Measurements from ENCODE around the gene SPACA7.

SPACA7 gene

GRCh38 chr13:112376050-112376681, at the start of gene SPACA7:
TSS of gene SPACA7 (plus strand) at chr13:112376355. CDS start at chr13:112376386, 31 bp downstream.
- in situ Hi-C loops (cut with MboI; ENCODE audit: low sequenced_read_pairs): no loop called here

- in situ Hi-C loops (cut with MboI; ENCODE audit: low sequenced_read_pairs): no loop called here
These were observed 49.3 kb upstream of the SPACA7 start for GRCh38 chr13:112326821-112327370.

GRCh38 chr13:112328936-112329335, 47.2 kb upstream of the SPACA7 start:
- in situ Hi-C loops (cut with MboI; ENCODE audit: low sequenced_read_pairs): no loop called here

- in situ Hi-C loops (cut with MboI; ENCODE audit: low sequenced_read_pairs): no loop called here
These were observed 46.8 kb upstream of the SPACA7 start for GRCh38 chr13:112329376-112329775.

GRCh38 chr13:112330066-112330465, 46.1 kb upstream of the SPACA7 start:
- in situ Hi-C loops (cut with MboI; ENCODE audit: low sequenced_read_pairs): no loop called here

GRCh38 chr13:112330479-112331381, 45.4 kb upstream of the SPACA7 start:
- in situ Hi-C loops (cut with MboI; ENCODE audit: low sequenced_read_pairs): no loop called here

GRCh38 chr13:112331675-112332074, 44.5 kb upstream of the SPACA7 start:
- in situ Hi-C loops (cut with MboI; ENCODE audit: low sequenced_read_pairs): no loop called here

GRCh38 chr13:112332727-112333126, 43.4 kb upstream of the SPACA7 start:
- in situ Hi-C loops (cut with MboI; ENCODE audit: low sequenced_read_pairs): no loop called here

GRCh38 chr13:112333756-112334543, 42.2 kb upstream of the SPACA7 start:
- in situ Hi-C loops (cut with MboI; ENCODE audit: low sequenced_read_pairs): no loop called here

- in situ Hi-C loops (cut with MboI; ENCODE audit: low sequenced_read_pairs): no loop called here
These were observed 41.0 kb upstream of the SPACA7 start for GRCh38 chr13:112335135-112335534.

GRCh38 chr13:112341446-112341845, 34.7 kb upstream of the SPACA7 start:
- in situ Hi-C loops (cut with MboI; ENCODE audit: low sequenced_read_pairs): no loop called here

GRCh38 chr13:112341976-112342735, 34.0 kb upstream of the SPACA7 start:
- in situ Hi-C loops (cut with MboI; ENCODE audit: low sequenced_read_pairs): no loop called here

- in situ Hi-C loops (cut with MboI; ENCODE audit: low sequenced_read_pairs): no loop called here
These were observed 33.3 kb upstream of the SPACA7 start for GRCh38 chr13:112342841-112343361.

- in situ Hi-C loops (cut with MboI; ENCODE audit: low sequenced_read_pairs): no loop called here
These were observed 32.6 kb upstream of the SPACA7 start for GRCh38 chr13:112343591-112343990.

- in situ Hi-C loops (cut with MboI; ENCODE audit: low sequenced_read_pairs): no loop called here
These were observed 30.4 kb upstream of the SPACA7 start for GRCh38 chr13:112345826-112346172.

GRCh38 chr13:112346173-112346898, 29.8 kb upstream of the SPACA7 start:
- in situ Hi-C loops (cut with MboI; ENCODE audit: low sequenced_read_pairs): no loop called here

- in situ Hi-C loops (cut with MboI; ENCODE audit: low sequenced_read_pairs): no loop called here
These were observed 29.3 kb upstream of the SPACA7 start for GRCh38 chr13:112346899-112347229.

- in situ Hi-C loops (cut with MboI; ENCODE audit: low sequenced_read_pairs): no loop called here
These were observed 28.2 kb upstream of the SPACA7 start for GRCh38 chr13:112347986-112348385.

GRCh38 chr13:112348642-112349345, 27.4 kb upstream of the SPACA7 start:
- in situ Hi-C loops (cut with MboI; ENCODE audit: low sequenced_read_pairs): no loop called here

All from HL-60/S4 (cell line).